Mammary epithelial cell (primary cell): ENCODE measurements around the gene AMBP.

Experiments
- EZH2 ChIP-seq: IDR thresholded peaks from 2 replicates; pipeline ENCODE4 v1.6.1; 2012; ENCODE audit warnings: low read length, inconsistent platforms, borderline replicate concordance
- TF ChIP-seq, protein P1 (sequence below), 2 donors: IDR thresholded peaks in 1 of 2; conservative IDR thresholded peaks in 1 of 2; 2 replicates each; pipeline ENCODE4 v1.5.1; 2011 to 2012; ENCODE audit warnings: inconsistent platforms in 2 of 2, low read length in 2 of 2, mild to moderate bottlenecking in 2 of 2, control low read depth in 1 of 2, low read depth in 1 of 2; ENCODE audit not compliant: insufficient read depth in 1 of 2; ENCODE audit errors: extremely low read depth in 1 of 2

DNA sequence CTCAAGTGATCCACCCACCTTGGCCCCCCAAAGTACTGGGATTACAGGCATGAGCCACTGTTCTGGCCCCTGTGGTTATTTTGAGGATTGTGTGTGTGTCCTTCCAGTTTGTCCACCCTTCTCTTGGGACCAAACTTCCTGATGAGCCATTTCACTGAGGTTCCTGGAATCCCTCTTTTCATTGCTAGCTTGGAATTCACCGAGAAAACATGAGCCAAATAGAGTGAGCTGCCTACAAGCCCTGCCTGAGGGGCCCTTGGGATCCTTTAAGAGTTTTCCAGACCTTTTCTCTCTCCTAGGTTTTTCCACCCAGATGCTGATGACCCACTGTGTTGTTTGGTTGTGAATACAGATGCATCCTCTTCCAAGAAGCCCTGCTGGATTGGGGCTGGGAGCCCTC, 34.2 kb upstream of the AMBP start:
- TF ChIP-seq, protein P1, sequence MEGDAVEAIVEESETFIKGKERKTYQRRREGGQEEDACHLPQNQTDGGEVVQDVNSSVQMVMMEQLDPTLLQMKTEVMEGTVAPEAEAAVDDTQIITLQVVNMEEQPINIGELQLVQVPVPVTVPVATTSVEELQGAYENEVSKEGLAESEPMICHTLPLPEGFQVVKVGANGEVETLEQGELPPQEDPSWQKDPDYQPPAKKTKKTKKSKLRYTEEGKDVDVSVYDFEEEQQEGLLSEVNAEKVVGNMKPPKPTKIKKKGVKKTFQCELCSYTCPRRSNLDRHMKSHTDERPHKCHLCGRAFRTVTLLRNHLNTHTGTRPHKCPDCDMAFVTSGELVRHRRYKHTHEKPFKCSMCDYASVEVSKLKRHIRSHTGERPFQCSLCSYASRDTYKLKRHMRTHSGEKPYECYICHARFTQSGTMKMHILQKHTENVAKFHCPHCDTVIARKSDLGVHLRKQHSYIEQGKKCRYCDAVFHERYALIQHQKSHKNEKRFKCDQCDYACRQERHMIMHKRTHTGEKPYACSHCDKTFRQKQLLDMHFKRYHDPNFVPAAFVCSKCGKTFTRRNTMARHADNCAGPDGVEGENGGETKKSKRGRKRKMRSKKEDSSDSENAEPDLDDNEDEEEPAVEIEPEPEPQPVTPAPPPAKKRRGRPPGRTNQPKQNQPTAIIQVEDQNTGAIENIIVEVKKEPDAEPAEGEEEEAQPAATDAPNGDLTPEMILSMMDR (conservative IDR thresholded peaks at IDR 0.05 in 1 of 2, IDR thresholded peaks at IDR 0.05 in 1 of 2; ENCODE audit: extremely low read depth in 1 of 2, insufficient read depth in 1 of 2, low read depth in 1 of 2, low read length in 2 of 2), result no peak
- no peak for TF ChIP-seq EZH2
